HEK293 (cell line): ENCODE measurements around the gene MEIG1.
"Not testable (repeated sequence)": the region's sequence is repeated elsewhere in the genome, so short reads cannot be mapped to it uniquely, and the experiment has no call there.

ENCODE experiments used
- CTCF ChIA-PET: fragments of 350-600 bp; formaldehyde crosslinking; extraction: SDS; loops from one replicate; lab custom pipeline; 2021; ENCODE audit warnings: antibody characterized with exemption; lab: Yijun Ruan, JAX
- POLR2A ChIA-PET: fragments of 300-600 bp; formaldehyde crosslinking; extraction: SDS; loops from one replicate; lab custom pipeline; 2020; ENCODE audit warnings: antibody characterized with exemption, inconsistent platforms; lab: Yijun Ruan, JAX
- H3K27ac ChIP-seq: fragments of 200-500 bp; sonication (Bioruptor generic); 2 replicates; pipeline ENCODE4 v1.5.1; 2014; ENCODE audit warnings: low read depth, low read length, control low read depth, inconsistent platforms; ENCODE audit errors: extremely low read depth
- H3K36me3 ChIP-seq, 2 experiments: fragments of 200-500 bp in 1 of 2; sonication (Bioruptor generic) in 1 of 2; 1 replicate in 1 of 2; 2 replicates in 1 of 2; pipeline ENCODE4 v1.5.1; 2014 to 2017; ENCODE audit warnings: inconsistent platforms in 2 of 2, low read length in 2 of 2; ENCODE audit not compliant: control insufficient read depth in 2 of 2, insufficient read depth in 1 of 2
- H3K4me1 ChIP-seq: fragments of 200-500 bp; sonication (Bioruptor generic); 2 replicates; pipeline ENCODE4 v1.5.1; 2014; ENCODE audit warnings: mild to moderate bottlenecking, low read length, inconsistent platforms; ENCODE audit not compliant: control insufficient read depth, insufficient read depth
- H3K4me3 ChIP-seq: 2 replicates; pipeline ENCODE4 v1.5.1; 2011; ENCODE audit warnings: low read depth, mild to moderate bottlenecking, control low read depth, low read length, moderate library complexity
- H3K9me3 ChIP-seq: fragments of 200-500 bp; sonication (Bioruptor generic); 2 replicates; pipeline ENCODE4 v1.5.1; 2014; ENCODE audit warnings: low read depth, low read length, inconsistent platforms; ENCODE audit not compliant: control insufficient read depth, insufficient read depth
- GFI1B ChIP-seq: fragments of 450-650 bp; formaldehyde crosslinking; IDR thresholded peaks from 2 replicates; pipeline ENCODE4 v1.5.1; 2016; ENCODE audit warnings: missing biosample characterization, missing genetic modification characterization
- GLIS1 ChIP-seq: fragments of 450-650 bp; formaldehyde crosslinking; IDR thresholded peaks from 2 replicates; pipeline ENCODE4 v1.5.1; 2016; ENCODE audit warnings: missing biosample characterization, missing genetic modification characterization
- HOXC10 ChIP-seq: sonication (generic); formaldehyde crosslinking; IDR thresholded peaks from 2 replicates; pipeline ENCODE4 v1.8.1; 2023; ENCODE audit warnings: mild to moderate bottlenecking, missing genetic modification reagents
- IKZF3 ChIP-seq: fragments of 450-650 bp; IDR thresholded peaks from 2 replicates; pipeline ENCODE4 v1.5.0; 2018; ENCODE audit warnings: missing biosample characterization, mild to moderate bottlenecking, missing genetic modification characterization, moderate library complexity
- OSR2 ChIP-seq: fragments of 450-650 bp; formaldehyde crosslinking; IDR thresholded peaks from 2 replicates; pipeline ENCODE4 v1.5.1; 2016; ENCODE audit warnings: missing biosample characterization, missing genetic modification characterization
- PRDM10 ChIP-seq: fragments of 450-650 bp; formaldehyde crosslinking; IDR thresholded peaks from 2 replicates; pipeline ENCODE4 v1.5.1; 2016; ENCODE audit warnings: missing biosample characterization, missing genetic modification characterization
- SCRT1 ChIP-seq: fragments of 450-650 bp; formaldehyde crosslinking; IDR thresholded peaks from 2 replicates; pipeline ENCODE4 v1.5.1; 2016; ENCODE audit warnings: missing biosample characterization, missing genetic modification characterization, borderline replicate concordance
- ZFP69B ChIP-seq: fragments of 450-650 bp; formaldehyde crosslinking; IDR thresholded peaks from 2 replicates; pipeline ENCODE4 v1.5.1; 2016; ENCODE audit warnings: missing biosample characterization, missing genetic modification characterization
- ZNF114 ChIP-seq: fragments of 450-650 bp; formaldehyde crosslinking; IDR thresholded peaks from 2 replicates; pipeline ENCODE4 v1.5.0; 2017; ENCODE audit warnings: missing biosample characterization, missing genetic modification characterization
- ZNF121 ChIP-seq: fragments of 450-650 bp; formaldehyde crosslinking; IDR thresholded peaks from 2 replicates; pipeline ENCODE4 v1.5.1; 2016; ENCODE audit warnings: missing biosample characterization, missing genetic modification characterization
- ZNF140 ChIP-seq: fragments of 450-650 bp; formaldehyde crosslinking; IDR thresholded peaks from 2 replicates; pipeline ENCODE4 v1.5.1; 2016; ENCODE audit warnings: missing biosample characterization, missing genetic modification characterization
- ZNF155 ChIP-seq: fragments of 450-650 bp; formaldehyde crosslinking; IDR thresholded peaks from 2 replicates; pipeline ENCODE4 v1.5.1; 2016; ENCODE audit warnings: missing biosample characterization, missing genetic modification characterization
- ZNF202 ChIP-seq: fragments of 450-650 bp; formaldehyde crosslinking; IDR thresholded peaks from 2 replicates; pipeline ENCODE4 v1.5.1; 2016; ENCODE audit warnings: missing biosample characterization, missing genetic modification characterization, borderline replicate concordance
- ZNF221 ChIP-seq: fragments of 450-650 bp; formaldehyde crosslinking; IDR thresholded peaks from 2 replicates; pipeline ENCODE4 v1.5.1; 2017; ENCODE audit warnings: missing biosample characterization, missing genetic modification characterization, borderline replicate concordance
- ZNF335 ChIP-seq: fragments of 450-650 bp; formaldehyde crosslinking; conservative IDR thresholded peaks from 2 replicates; pipeline ENCODE4 v1.5.1; 2016; ENCODE audit warnings: missing biosample characterization, missing genetic modification characterization
- ZNF423 ChIP-seq: fragments of 450-650 bp; formaldehyde crosslinking; IDR thresholded peaks from 2 replicates; pipeline ENCODE4 v1.5.1; 2016; ENCODE audit warnings: missing biosample characterization, missing genetic modification characterization
- ZNF571 ChIP-seq: fragments of 450-650 bp; formaldehyde crosslinking; IDR thresholded peaks from 2 replicates; pipeline ENCODE4 v1.5.0; 2017; ENCODE audit warnings: missing biosample characterization, missing genetic modification characterization
- ZNF654 ChIP-seq: fragments of 450-650 bp; formaldehyde crosslinking; IDR thresholded peaks from 2 replicates; pipeline ENCODE4 v1.5.1; 2016; ENCODE audit warnings: low read depth, missing biosample characterization, missing genetic modification characterization
- ZNF768 ChIP-seq: fragments of 450-650 bp; formaldehyde crosslinking; IDR thresholded peaks from 2 replicates; pipeline ENCODE4 v1.5.1; 2018; ENCODE audit warnings: missing biosample characterization, mild to moderate bottlenecking, missing genetic modification characterization
- ZNF792 ChIP-seq: fragments of 450-650 bp; formaldehyde crosslinking; IDR thresholded peaks from 2 replicates; pipeline ENCODE4 v1.5.1; 2016; ENCODE audit warnings: missing biosample characterization, missing genetic modification characterization
- ZSCAN23 ChIP-seq: fragments of 450-650 bp; formaldehyde crosslinking; IDR thresholded peaks from 2 replicates; pipeline ENCODE4 v1.5.1; 2016; ENCODE audit warnings: missing biosample characterization, missing genetic modification characterization
- TF ChIP-seq, protein P1 (sequence below): fragments of 450-650 bp; IDR thresholded peaks from 2 replicates; pipeline ENCODE4 v1.5.1; 2018; ENCODE audit warnings: missing biosample characterization, mild to moderate bottlenecking, missing genetic modification characterization
- TF ChIP-seq, protein P2 (sequence below): fragments of 450-650 bp; formaldehyde crosslinking; optimal IDR thresholded peaks from 2 replicates; pipeline ENCODE3; 2016; ENCODE audit warnings: missing biosample characterization, mild to moderate bottlenecking, missing genetic modification characterization
- TF ChIP-seq, protein P3 (sequence below): fragments of 450-650 bp; formaldehyde crosslinking; IDR thresholded peaks from 2 replicates; pipeline ENCODE4 v1.5.1; 2016; ENCODE audit warnings: missing biosample characterization, missing genetic modification characterization

Gene MEIG1

GRCh38 chr10:14974153-14974998 lies 15.2 kb downstream of the MEIG1 start:
- H3K4me3 ChIP-seq, POLR2A ChIA-PET, H3K36me3 ChIP-seq, H3K27ac ChIP-seq, H3K9me3 ChIP-seq, H3K4me1 ChIP-seq: not testable (repeated sequence)
- CTCF ChIA-PET, result interaction anchor here (0.6 kb wide), 1 partner anchor 198 kb away, joined by 3 read pairs; no protein-coding TSS in a partner anchor

DNA sequence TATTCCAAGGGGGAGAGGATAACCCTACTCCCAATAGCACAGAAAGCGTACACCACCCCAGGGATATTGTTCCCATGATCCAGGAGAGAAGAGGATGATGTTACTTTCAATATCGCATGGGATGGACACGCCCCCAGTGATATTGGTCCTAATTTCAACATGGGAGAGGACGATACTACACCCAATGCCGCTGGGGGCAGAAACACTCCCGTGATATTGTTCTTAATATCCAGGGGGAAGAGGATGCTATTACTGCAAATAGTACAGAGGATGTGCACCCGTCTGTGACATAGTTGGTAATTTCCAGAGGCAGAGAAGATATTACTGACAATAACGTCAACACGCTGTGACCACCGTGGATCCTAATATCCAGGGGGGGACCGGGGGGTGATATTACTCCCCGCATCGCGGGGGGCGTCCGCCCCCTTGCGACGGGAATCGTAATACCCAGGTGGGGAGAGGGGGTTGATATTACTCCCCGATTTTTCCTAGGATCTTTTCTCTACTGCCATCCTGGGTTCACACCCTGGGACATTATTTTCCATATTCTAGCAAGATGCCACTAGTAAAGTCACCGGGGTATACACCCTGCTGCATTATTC lies 16.6 kb downstream of the MEIG1 start:
- no peak overlapping the region for H3K4me3 ChIP-seq
- no peaks in the 10 kb centered on the region for H3K9me3 ChIP-seq
- ChIA-PET POLR2A (no interaction called here), CTCF (no interaction called here)
- H3K36me3 ChIP-seq, result no peaks in the 10 kb centered on the region
- H3K27ac ChIP-seq, result no peak overlapping the region
- no peaks in the 10 kb centered on the region for H3K4me1 ChIP-seq
- no peak for TF ChIP-seq ZNF792 (tag by site-specific recombination)
- TF ChIP-seq, protein P1, sequence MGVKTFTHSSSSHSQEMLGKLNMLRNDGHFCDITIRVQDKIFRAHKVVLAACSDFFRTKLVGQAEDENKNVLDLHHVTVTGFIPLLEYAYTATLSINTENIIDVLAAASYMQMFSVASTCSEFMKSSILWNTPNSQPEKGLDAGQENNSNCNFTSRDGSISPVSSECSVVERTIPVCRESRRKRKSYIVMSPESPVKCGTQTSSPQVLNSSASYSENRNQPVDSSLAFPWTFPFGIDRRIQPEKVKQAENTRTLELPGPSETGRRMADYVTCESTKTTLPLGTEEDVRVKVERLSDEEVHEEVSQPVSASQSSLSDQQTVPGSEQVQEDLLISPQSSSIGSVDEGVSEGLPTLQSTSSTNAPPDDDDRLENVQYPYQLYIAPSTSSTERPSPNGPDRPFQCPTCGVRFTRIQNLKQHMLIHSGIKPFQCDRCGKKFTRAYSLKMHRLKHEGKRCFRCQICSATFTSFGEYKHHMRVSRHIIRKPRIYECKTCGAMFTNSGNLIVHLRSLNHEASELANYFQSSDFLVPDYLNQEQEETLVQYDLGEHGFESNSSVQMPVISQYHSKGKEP (tag by site-specific recombination), result no peak
- TF ChIP-seq ZFP69B (tag by site-specific recombination), result no peak
- no peak for TF ChIP-seq ZNF121 (tag by site-specific recombination)
- TF ChIP-seq ZNF423 (tag by site-specific recombination), result no peak
- TF ChIP-seq ZNF335 (tag by site-specific recombination), result no peak
- TF ChIP-seq ZNF654 (tag by site-specific recombination), result 0 out of 2 replicates have a peak, but pooled peaks have one; percentile 15
- no peak for TF ChIP-seq ZNF202 (tag by site-specific recombination)
- TF ChIP-seq GFI1B (tag by site-specific recombination), result no peak
- no peak for TF ChIP-seq ZNF140
- no peak for TF ChIP-seq ZSCAN23 (tag by site-specific recombination)
- TF ChIP-seq ZNF155 (tag by site-specific recombination), result no peak
- TF ChIP-seq, protein P2, sequence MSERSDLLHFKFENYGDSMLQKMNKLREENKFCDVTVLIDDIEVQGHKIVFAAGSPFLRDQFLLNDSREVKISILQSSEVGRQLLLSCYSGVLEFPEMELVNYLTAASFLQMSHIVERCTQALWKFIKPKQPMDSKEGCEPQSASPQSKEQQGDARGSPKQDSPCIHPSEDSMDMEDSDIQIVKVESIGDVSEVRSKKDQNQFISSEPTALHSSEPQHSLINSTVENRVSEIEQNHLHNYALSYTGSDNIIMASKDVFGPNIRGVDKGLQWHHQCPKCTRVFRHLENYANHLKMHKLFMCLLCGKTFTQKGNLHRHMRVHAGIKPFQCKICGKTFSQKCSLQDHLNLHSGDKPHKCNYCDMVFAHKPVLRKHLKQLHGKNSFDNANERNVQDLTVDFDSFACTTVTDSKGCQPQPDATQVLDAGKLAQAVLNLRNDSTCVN (tag by site-specific recombination), result no peak
- no peak for TF ChIP-seq IKZF3 (tag by site-specific recombination)
- TF ChIP-seq ZNF221 (tag by site-specific recombination), result no peak
- TF ChIP-seq SCRT1 (tag by site-specific recombination), result no peak
- TF ChIP-seq ZNF114 (tag by site-specific recombination), result no peak
- TF ChIP-seq ZNF571, result no peak
- no peak for TF ChIP-seq OSR2 (tag by site-specific recombination)
- TF ChIP-seq GLIS1 (tag by site-specific recombination), result peak; percentile 27; the same call in 1 of the 2 replicates
- TF ChIP-seq ZNF768, result no peak
- TF ChIP-seq HOXC10 (CRISPR knock-in tag), result no peak
- peak; percentile 93 for TF ChIP-seq PRDM10 (tag by site-specific recombination)
- TF ChIP-seq, protein P3, sequence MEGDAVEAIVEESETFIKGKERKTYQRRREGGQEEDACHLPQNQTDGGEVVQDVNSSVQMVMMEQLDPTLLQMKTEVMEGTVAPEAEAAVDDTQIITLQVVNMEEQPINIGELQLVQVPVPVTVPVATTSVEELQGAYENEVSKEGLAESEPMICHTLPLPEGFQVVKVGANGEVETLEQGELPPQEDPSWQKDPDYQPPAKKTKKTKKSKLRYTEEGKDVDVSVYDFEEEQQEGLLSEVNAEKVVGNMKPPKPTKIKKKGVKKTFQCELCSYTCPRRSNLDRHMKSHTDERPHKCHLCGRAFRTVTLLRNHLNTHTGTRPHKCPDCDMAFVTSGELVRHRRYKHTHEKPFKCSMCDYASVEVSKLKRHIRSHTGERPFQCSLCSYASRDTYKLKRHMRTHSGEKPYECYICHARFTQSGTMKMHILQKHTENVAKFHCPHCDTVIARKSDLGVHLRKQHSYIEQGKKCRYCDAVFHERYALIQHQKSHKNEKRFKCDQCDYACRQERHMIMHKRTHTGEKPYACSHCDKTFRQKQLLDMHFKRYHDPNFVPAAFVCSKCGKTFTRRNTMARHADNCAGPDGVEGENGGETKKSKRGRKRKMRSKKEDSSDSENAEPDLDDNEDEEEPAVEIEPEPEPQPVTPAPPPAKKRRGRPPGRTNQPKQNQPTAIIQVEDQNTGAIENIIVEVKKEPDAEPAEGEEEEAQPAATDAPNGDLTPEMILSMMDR (tag by site-specific recombination), result peak; percentile 62
